HG03108 (cell line): ENCODE measurements around the gene ZNF556.
A peak's percentile ranks its signal among the peaks of the same experiment; 100 is the strongest.

Experiments
- ATAC-seq: cut with Tn5 transposase; IDR thresholded peaks from one replicate; pipeline ENCODE4 v1.9.1; 2021; ENCODE audit warnings: moderate library complexity; ENCODE audit not compliant: unreplicated experiment

The ZNF556 gene

DNA sequence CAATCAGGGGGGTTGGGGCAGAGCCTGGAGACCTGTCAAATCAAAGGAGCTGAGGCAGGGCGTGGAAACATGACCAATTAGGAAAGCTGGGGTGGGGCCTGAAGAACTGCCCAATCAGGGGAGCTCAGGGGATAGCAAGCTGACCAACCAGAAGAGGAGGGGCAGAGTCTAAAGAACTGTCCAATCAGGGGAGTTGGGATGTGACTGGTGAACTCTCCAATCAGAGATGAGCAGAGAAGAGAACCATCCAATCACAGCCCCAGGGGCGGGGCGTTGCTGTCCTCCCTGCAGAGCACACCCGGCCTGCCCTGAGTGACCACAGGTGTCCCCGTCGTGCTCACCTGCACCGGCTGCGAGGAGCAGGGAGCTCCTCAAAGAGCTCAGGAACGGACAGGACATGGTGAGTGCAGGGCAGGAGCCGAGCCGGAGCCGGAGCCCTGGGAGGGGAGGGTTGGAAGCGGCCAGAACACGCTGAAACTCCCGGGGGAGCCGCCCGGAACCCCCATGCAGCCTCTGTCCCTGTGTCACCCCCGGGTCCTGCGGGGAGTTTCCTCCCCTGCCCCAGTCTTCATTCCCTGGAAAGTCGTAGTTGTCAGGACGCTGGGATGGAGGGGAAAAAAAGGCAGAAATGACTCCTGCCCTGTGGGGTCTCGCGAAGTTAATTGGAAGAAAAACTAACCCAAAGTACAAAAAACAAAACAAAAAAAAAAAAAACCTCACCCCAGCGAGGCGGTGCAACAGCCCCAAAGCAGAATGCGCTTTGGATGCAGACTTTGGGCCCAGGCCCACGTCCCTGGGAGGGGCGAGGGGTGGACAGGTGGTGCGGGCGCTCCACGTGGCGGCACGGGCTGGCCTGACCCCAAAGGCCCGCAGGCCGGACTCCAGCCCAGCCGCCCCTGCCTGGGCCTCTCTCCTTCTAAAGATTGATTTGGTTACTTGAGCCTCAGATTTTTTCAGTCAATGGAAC is at the start of gene ZNF556:
Gene ZNF556, plus strand, starts transcription at position 311 of the 967 bp plus-strand sequence. Its CDS starts 87 bp downstream, at position 398.
- ATAC-seq: no peak

DNA sequence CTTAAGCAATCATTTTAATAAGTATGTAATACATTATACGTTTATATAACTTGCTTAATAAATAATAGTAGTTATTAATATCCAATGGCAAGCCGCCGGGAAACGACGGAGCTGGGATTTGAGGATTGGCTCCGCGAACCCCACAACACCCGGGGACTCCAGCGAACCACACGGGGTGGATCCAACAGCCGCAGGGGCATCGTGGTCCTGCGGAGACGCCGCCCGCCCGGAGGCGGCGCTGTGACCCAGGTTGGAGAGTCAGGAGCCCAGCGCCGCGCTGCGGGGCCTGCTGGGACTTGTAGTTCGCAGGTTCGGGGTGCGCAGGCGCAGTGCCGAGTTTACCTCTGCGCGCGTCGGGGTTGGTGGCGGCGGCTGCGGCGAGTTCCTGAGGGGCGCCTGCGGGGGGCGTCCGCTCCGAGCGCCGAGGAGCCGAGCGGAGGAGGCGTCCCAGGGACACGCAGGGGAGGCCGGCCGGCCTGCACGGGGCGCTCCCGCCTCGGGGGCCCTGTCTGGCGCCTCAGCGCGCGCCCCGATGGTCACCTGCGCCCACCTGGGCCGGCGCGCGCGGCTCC is 47.5 kb upstream of the ZNF556 start, which contains the start of gene ZNF554:
Gene ZNF554, plus strand, starts transcription at position 329 of the 572 bp plus-strand sequence. Its CDS starts 204 bp downstream, at position 533.
- ATAC-seq: peak; percentile 77

DNA sequence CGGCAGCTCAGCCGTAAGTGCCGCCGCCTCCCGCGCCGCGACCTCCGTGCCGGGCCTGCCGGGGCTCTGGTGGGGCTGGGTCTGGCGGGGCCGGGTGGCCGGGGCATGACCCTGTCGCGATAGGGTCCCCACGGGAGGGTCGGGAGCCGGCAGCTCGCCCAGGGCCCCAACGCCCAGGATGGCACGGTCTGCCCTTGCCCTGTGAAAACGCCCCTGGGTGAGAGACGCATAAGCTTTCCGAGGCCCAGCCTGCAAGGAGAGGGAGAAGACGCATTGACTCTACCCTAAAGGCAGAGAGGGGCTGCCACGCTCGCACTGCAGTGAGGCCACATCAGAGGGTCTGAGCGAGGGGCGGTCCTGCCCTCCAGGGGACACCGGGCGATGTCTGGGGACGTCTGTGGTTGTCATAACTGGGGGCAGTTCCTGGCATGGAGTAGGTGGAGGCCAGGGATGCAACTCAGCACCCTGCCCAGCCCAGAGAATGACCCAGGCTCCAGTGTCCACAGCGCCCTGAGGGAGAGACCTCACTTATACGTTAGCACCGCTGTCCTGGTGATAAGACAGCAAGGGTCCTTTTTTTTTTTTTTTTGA is 46.9 kb upstream of the ZNF556 start:
- no peak for ATAC-seq

DNA sequence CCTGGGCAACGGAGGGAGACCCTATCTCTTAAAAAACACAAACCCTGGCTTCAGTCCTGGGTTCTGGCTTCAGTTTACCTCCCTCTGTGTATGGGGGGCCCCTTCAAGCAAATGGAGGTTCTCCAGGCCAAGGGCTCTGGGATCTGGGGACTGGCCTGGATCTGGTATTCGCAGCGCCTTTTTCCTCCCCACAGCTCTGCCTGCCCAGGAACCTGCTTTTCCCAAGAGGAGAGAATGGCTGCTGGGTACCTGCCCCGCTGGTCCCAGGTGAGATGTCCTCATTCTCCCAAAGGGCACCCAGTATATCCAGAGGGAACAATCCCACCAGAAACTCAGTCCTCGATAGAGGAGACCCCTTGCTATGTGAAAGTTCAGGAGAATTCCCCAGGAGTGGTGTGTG is 44.3 kb upstream of the ZNF556 start:
- ATAC-seq: no peak

DNA sequence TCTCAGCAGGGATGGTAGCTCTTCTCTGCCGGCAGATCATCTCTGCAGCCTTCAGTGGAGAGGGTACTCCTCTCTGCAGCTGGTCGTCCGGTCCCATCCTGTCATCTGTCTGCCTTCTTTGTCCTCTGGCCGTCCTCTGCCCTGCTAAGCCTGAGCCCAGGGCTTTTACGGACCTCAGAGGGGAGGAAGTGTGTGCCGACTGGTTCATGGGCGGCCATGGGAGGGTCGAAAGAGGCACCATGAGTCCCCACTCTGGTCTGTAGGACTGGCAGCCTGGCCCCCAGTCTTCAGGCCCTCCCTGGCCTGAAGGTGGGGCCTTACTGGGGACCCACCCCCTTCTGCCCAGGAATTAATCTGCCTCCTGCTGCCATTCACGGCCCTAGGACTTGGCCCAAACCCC is 43.5 kb upstream of the ZNF556 start:
- ATAC-seq: no peak

DNA sequence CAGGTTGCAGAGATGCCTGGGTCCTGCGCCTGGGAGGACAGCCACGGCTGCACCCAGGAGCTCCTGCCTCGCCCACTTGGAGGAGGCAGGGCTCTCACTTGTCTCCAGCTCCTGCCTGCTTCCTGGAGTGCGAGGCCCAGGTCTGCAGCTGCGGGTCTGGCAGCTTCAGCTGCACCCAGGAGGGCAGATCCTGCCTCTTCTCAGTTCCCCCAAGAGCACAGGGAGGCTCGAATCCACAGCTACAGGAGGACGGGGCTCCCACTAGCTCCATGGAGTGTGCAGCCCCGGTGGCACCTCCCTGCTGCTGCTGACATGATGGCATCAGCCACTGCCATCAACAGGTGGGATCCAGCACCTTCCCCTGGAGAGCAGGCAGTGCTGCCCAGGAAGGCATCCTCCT is 43.0 kb upstream of the ZNF556 start:
- ATAC-seq: no peak

DNA sequence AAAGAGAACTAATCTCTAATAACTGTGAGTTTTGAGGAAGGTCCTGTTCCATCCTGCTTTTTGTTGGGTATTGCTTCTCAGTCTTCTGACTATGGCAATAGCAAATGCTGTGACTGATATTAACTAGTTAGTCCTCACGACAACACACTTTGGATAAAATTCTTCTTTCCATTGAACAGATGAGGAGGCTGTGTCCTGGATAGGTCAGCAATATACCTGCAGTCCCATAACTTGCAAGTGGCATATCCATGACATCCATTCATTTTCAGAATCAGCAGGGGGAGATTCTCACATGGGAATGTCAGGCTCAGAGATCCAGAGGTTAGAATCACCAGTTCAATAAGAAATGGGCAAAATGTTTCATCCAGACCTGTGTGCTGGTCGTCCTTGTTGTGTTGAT is 40.1 kb upstream of the ZNF556 start:
- ATAC-seq: no peak

DNA sequence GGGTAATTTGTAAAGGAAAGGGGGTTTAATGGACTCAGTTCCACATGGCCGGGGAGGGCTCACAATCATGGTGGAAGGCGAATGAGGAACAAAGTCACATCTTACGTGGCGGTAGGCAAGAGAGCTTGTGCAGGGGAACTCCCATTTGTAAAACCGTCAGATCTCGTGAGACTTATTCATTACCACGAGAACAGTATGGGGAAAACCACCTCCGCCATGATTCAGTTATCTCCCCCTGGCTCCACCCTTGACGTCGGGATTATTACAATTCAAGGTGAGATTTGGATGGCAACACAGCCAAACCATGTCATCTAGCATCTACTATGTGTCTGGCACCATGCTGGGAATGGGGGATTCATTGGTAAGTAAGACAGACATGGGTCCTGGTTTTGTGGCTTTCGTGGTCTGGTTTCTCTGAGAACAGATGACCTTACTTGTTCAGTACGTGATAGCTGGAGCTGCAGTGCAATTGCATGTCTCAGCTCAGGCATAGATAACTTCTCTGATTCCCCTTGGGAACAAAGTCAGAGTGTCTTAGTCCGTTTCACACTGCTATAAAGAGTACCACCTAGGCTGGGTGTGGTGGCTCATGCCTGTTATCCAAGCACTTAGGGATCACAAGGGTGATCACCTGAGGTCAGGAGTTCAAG is 39.2 kb upstream of the ZNF556 start:
- ATAC-seq: no peak

DNA sequence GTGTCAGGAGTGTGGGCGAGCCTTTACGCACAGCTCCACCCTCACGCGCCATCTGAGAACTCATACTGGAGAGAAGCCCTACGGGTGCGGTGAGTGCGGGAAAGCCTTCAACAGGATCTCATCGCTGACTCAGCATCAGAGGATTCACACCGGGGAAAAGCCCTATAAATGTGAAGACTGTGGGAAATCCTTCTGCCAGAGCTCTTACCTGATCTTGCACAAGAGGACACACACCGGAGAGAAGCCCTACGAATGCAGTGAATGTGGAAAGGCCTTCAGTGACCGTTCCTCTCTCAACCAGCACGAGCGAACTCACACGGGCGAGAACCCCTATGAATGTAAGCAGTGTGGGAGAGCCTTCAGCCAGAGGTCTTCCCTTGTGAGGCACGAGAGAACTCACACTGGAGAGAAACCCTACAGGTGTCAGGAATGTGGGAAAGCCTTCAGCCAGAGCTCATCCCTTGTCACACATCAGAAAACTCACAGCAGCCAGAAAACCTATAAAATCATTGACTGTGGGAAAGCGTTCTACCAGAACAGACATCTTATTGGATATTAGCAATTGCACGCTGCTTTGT is 32.8 kb upstream of the ZNF556 start:
- ATAC-seq: no peak

DNA sequence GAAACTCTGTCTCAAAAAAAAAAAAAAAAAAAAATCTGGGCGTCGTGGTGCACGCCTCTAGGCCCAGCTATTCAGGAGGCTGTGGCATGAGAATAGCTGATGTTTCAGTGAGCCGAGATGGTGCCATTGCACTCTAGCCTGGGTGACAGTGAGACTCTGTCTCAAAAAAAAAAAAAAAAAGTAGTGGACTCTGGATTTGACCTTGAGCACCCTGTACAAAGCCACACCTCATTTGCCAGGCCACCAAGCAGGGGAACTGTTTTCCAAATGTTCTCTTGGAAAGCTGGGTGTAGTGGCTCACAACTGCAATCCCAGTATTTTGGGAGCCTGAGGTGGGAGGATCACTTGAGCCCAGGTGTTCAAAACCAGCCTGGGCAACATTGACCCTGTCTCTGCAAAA is 29.7 kb upstream of the ZNF556 start:
- no peak for ATAC-seq

DNA sequence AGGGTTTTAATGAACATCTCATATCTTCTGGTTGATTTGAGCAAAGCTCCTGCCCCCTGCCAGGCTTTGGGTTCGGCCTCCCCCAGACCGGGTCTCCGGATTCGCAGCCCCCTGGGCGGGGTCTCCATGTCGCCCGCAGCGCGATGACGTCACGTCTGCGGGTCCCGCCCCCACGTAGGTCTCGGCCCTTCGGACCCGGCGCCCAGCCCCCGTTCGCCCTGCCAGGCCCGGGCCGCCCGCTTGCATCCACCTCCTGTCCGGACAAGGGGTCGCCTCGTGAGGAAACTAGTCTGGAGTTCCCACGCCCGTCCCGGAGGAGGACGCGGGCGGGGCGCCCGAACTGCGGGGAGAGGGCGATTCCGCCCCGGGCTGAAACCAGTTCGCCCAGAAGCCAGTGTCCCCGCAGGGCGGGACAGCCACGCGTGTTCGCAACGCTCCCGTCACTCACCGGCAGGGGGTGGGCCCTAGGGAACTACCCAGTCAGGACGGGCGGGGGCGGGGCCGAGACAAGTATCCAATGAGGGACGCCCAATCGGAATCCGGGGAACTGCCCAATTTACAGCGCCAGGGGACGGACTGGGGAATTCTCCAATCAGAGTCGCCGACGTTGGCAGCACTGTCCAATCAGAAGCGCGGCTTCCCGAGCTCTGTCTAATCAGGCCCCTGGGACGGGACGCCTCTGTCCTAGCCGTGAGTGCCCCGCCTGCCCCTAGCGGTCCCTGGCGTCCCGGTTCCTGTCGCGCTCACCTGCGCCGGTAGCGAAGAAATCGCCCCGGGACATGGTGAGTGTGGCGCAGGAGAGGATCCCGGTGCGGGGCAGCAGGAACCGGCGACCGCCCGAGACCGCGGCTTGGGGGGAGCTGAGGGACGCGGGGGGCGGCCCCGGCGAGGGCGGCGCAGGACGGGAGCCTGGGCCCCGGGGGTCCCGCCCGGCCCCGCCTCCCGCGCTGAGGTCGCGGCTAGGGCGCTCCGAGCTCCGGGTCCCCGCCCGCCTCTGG is 26.0 kb upstream of the ZNF556 start, which contains the start of gene ZNF555:
Gene ZNF555, plus strand, starts transcription at position 682 of the 998 bp plus-strand sequence. Its CDS starts 98 bp downstream, at position 780.
- ATAC-seq: peak; percentile 95

DNA sequence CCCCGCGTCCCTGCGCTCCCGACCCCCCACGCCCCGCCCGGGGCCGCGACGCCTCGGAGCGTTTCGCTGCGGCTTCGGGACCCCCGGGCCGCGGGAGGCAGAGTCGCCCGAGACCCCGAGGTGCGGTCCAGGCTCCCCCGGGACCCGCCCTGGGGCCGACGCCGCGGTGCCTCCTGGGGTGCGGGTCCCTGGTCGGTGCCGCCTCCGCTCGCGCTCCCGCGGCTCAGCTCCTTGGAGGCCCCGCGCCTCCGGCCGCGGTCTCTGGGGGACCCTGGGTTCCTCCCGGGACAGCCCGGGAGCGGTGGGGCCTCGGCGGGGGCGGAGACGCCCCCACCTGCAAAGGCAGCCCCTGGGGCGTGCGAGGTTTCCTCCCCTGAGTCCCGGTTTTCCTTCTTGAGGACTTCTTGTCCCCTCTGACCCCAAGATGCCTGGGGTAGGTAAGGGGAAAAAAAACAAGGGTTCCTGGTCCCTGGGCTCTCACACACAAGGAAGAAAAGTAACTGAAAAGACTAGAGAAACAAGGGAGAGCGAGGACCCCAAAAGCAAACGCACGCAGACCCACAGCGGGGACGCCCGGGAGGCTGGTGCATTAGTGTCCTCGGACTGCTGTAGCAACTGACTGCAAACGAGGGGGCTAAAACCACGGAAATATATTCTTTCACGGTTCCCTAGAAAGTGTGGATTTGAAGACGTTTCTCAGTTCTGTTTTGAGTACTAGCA is 25.1 kb upstream of the ZNF556 start:
- peak; percentile 9 for ATAC-seq

DNA sequence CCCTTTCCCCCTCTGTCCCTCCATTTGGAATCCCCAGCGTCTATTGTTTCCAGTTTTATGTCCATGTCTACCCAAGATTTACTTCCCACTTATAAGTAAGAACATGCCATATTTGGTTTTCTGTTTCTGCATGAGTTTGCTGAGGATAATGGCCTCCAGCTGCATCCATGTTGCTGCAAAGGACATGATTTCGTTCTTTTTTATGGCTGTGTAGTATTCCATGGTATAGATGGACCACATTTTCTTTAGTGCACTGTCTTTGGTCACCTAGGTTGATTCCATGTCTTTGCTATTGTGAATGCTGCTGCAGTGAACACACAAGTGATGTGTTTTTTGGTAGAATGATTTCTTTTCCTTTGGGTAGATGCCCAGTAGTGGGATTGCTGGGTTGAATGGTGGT is 22.0 kb upstream of the ZNF556 start:
- ATAC-seq: no peak

DNA sequence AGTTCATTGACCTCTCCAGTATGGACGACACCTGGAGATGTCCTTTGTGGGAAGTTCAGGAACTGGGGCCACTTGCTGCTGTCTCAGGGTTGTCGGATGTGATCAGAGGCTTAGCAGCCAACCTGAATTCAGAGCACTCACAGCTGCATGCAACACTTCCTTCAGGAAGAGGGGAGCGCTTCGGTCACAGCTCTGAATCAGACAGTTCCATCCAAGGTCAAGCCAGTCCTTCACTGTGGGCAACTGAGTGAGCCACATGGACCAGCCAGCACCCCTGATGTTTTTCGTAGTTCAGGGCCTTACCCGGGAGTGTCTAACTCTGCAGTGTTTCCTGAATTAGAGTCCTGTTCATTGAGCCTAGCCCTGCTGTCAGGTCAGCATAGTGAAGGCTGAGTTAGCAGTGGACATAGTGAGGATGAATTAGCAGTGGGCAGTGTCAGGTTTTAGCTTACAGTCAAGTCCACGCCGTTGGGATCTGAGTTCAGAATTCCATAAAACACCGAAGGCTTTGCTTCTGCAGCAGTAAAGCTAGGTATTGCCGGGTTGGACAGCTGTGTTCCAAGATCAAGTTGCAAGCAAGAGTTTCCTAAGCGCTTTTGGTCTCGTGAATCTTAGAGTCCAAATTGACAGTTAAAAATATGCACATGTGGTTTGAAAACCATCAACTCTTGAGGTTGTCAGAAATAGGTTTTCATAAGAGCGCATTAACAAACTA is 20.8 kb upstream of the ZNF556 start:
- no peak for ATAC-seq

DNA sequence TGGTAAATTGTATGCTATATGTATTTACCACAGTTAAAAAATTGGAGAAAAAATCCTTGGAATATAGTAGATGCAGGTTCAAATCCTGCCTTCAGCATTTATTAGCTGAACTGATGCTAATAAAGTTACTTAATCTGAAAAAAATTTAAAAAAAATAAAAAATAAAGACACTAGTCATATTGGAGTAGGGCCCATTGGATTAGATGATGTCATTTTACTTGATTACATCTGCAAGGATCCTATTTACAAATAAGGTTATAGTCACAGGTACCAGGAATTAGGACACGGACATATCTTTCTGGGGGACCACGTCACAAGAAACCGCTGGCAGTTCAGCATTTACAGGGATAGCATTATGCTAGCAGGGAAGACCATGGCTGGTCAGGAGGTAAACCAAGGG is 19.6 kb upstream of the ZNF556 start:
- no peak for ATAC-seq

DNA sequence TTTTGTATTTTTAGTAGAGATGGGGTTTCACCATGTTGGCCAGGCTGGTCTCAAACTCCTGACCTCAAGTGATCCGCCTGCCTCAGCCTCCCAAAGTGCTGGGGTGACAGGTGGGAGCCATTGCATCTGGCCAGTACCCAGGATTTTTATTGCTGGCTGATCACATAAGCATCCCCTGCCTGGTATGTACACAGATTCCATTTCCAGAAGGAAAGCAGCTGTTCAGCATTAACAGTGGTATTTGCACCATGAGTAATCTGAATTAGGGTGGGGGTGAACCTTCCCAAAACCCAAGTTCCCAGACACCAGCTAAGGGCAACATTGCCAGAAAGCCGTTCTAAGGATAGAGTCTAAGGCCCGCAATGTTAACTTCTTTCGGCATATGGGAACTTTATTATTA is 18.5 kb upstream of the ZNF556 start:
- ATAC-seq: no peak

DNA sequence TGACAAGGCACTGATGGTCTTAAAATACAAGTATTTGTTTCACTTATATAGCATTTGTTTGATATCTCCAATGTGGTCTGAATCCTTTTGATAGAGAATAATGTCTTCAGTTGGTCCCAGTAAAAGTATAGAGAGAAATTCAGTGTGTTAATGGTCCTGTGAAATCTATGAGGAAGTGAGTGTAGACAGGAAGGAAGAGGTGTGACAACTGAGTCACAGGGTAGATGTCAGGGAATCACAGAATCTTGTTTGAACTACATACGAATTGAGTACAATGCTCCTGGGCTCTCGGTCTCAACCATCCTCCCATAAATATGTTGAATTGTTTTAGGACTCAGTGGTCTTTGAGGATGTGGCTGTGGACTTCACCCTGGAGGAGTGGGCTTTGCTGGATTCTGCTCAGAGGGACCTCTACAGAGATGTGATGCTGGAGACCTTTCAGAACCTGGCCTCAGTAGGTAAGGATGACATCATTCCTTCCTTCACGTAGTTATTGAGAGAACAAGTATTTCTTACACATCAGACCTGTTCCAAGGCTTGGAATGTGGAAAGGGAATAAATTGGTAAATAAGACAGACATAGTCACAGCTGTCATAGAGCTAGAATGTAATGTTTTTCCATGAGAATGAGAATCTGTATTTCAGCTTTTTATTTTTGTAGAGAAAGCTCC is 16.7 kb upstream of the ZNF556 start:
- ATAC-seq: no peak

DNA sequence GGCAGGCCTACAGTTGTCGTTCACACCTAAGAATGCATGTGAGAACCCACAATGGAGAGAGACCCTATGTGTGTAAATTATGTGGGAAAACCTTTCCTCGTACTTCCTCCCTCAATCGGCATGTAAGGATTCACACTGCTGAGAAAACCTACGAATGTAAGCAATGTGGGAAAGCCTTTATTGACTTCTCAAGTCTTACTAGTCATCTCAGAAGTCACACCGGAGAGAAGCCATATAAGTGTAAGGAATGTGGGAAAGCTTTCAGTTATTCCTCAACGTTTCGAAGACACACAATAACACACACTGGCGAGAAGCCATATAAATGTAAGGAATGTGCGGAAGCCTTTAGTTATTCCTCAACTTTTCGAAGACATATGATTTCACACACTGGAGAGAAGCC is 14.5 kb upstream of the ZNF556 start:
- no peak for ATAC-seq
